H9 (cell line): ENCODE measurements around the gene DISC1. TPM values are rescaled to one million over a fixed set of nuclear protein-coding genes. Genes with fewer than 3 reads are reported as not detected.

Source experiments
- DNase-seq: peaks from one replicate; pipeline ENCODE4 v3.0.0-alpha.2; 2017
- H2AFZ ChIP-seq: one replicate; pipeline ENCODE4 v1.6.1; 2013; ENCODE audit warnings: mild to moderate bottlenecking, low read length, control low read depth, moderate library complexity
- H2AK5ac ChIP-seq: 2 replicates; pipeline ENCODE4 v1.6.1; 2013; ENCODE audit warnings: low read length, control low read depth, mixed read lengths; ENCODE audit not compliant: insufficient read length
- H2BK120ac ChIP-seq: one replicate; pipeline ENCODE4 v1.6.1; 2013; ENCODE audit warnings: low read depth, mild to moderate bottlenecking, low read length, control low read depth, inconsistent platforms; ENCODE audit not compliant: poor library complexity, severe bottlenecking
- H2BK12ac ChIP-seq: 2 replicates; pipeline ENCODE4 v1.6.1; 2013; ENCODE audit warnings: low read length, control low read depth, mixed read lengths, low read depth; ENCODE audit not compliant: insufficient read length
- H2BK15ac ChIP-seq: 2 replicates; pipeline ENCODE4 v1.6.1; 2013; ENCODE audit warnings: low read depth, low read length, control low read depth
- H2BK20ac ChIP-seq: one replicate; pipeline ENCODE4 v1.6.1; 2013; ENCODE audit warnings: low read depth, mild to moderate bottlenecking, low read length, control low read depth, inconsistent platforms; ENCODE audit not compliant: poor library complexity, severe bottlenecking
- H2BK5ac ChIP-seq: 2 replicates; pipeline ENCODE4 v1.6.1; 2013; ENCODE audit warnings: low read length, control low read depth, mixed read lengths; ENCODE audit not compliant: insufficient read length
- H3K14ac ChIP-seq: 2 replicates; pipeline ENCODE4 v1.6.1; 2013; ENCODE audit warnings: low read length, control low read depth; ENCODE audit not compliant: insufficient read depth
- H3K18ac ChIP-seq: 2 replicates; pipeline ENCODE4 v1.6.1; 2013; ENCODE audit warnings: low read depth, mild to moderate bottlenecking, mixed read lengths, low read length, control low read depth; ENCODE audit not compliant: insufficient read length
- H3K23ac ChIP-seq: 2 replicates; pipeline ENCODE4 v1.6.1; 2013; ENCODE audit warnings: low read length, control low read depth, mixed read lengths, low read depth; ENCODE audit not compliant: insufficient read length
- H3K23me2 ChIP-seq: 2 replicates; pipeline ENCODE4 v1.6.1; 2013; ENCODE audit warnings: low read depth, mild to moderate bottlenecking, mixed read lengths, low read length, control low read depth; ENCODE audit not compliant: insufficient read length, poor library complexity, severe bottlenecking
- H3K27ac ChIP-seq: 2 replicates; pipeline ENCODE4 v1.5.1; 2013; ENCODE audit warnings: low read length, control low read depth, mixed read lengths, low read depth; ENCODE audit not compliant: insufficient read length
- H3K27me3 ChIP-seq: 2 replicates; pipeline ENCODE4 v1.6.1; 2013; ENCODE audit warnings: low read length, control low read depth, inconsistent platforms; ENCODE audit not compliant: insufficient read depth
- H3K4ac ChIP-seq: 2 replicates; pipeline ENCODE4 v1.6.1; 2013; ENCODE audit warnings: low read depth, mild to moderate bottlenecking, control low read depth, inconsistent platforms, low read length, moderate library complexity
- H3K4me1 ChIP-seq: 2 replicates; pipeline ENCODE4 v1.6.1; 2013; ENCODE audit warnings: low read length, control low read depth, inconsistent platforms; ENCODE audit not compliant: insufficient read depth
- H3K4me2 ChIP-seq: 2 replicates; pipeline ENCODE4 v1.6.1; 2013; ENCODE audit warnings: low read length, control low read depth, mixed read lengths; ENCODE audit not compliant: insufficient read length, insufficient read depth
- H3K56ac ChIP-seq: 2 replicates; pipeline ENCODE4 v1.6.1; 2013; ENCODE audit warnings: low read depth, mild to moderate bottlenecking, mixed read lengths, low read length, control low read depth; ENCODE audit not compliant: insufficient read length
- H3K79me1 ChIP-seq: 2 replicates; pipeline ENCODE4 v1.6.1; 2013; ENCODE audit warnings: low read depth, mild to moderate bottlenecking, moderate library complexity, low read length, control low read depth, inconsistent platforms; ENCODE audit not compliant: insufficient read depth, poor library complexity, severe bottlenecking
- H3K79me2 ChIP-seq: 2 replicates; pipeline ENCODE4 v1.6.1; 2013; ENCODE audit warnings: low read length, control low read depth, inconsistent platforms; ENCODE audit not compliant: insufficient read depth
- H3K9ac ChIP-seq: 2 replicates; pipeline ENCODE4 v1.6.1; 2013; ENCODE audit warnings: low read length, control low read depth, mixed read lengths; ENCODE audit not compliant: insufficient read length; ENCODE audit errors: extremely low read depth
- H3K9me3 ChIP-seq: one replicate; pipeline ENCODE4 v1.6.1; 2013; ENCODE audit warnings: low read depth, low read length, inconsistent platforms; ENCODE audit not compliant: control insufficient read depth
- H3T11ph ChIP-seq: one replicate; pipeline ENCODE4 v1.6.1; 2013; ENCODE audit warnings: mild to moderate bottlenecking, low read length, control low read depth, inconsistent platforms
- H4K20me1 ChIP-seq: one replicate; pipeline ENCODE4 v1.6.1; 2013; ENCODE audit not compliant: control insufficient read depth, insufficient read length, insufficient read depth
- H4K5ac ChIP-seq: 2 replicates; pipeline ENCODE4 v1.6.1; 2013; ENCODE audit warnings: low read depth, mild to moderate bottlenecking, mixed read lengths, low read length, control low read depth; ENCODE audit not compliant: insufficient read length
- H4K8ac ChIP-seq: replicated peaks from 2 replicates; pipeline ENCODE4 v1.6.1; 2013; ENCODE audit warnings: low read length, control low read depth, mixed read lengths, low read depth; ENCODE audit not compliant: insufficient read length
- H4K91ac ChIP-seq: 2 replicates; pipeline ENCODE4 v1.6.1; 2013; ENCODE audit warnings: low read depth, mild to moderate bottlenecking, moderate library complexity, mixed read lengths, low read length, control low read depth; ENCODE audit not compliant: insufficient read length
- H3K27ac Mint-ChIP-seq, 3 experiments: 2 replicates in 2 of 3; 3 replicates in 1 of 3; pipeline ENCODE4 v1.8.0; 2020 to 2021; ENCODE audit warnings: mixed read lengths in 3 of 3, mild to moderate bottlenecking in 1 of 3, moderate library complexity in 1 of 3
- H3K27me3 Mint-ChIP-seq: 2 replicates; pipeline ENCODE4 v1.8.0; 2021; ENCODE audit warnings: low read depth, mild to moderate bottlenecking, moderate library complexity, mixed read lengths
- H3K36me3 Mint-ChIP-seq, 3 experiments: 2 replicates in 2 of 3; 3 replicates in 1 of 3; pipeline ENCODE4 v1.8.0; 2020 to 2021; ENCODE audit warnings: low read depth in 3 of 3, mixed read lengths in 3 of 3; ENCODE audit not compliant: insufficient read depth in 1 of 3
- H3K4me1 Mint-ChIP-seq, 2 experiments: 2 replicates each; pipeline ENCODE4 v1.8.0; 2020; ENCODE audit warnings: mixed read lengths in 2 of 2
- H3K4me3 Mint-ChIP-seq, 2 experiments: 2 replicates in 1 of 2; 3 replicates in 1 of 2; pipeline ENCODE4 v1.8.0; 2020 to 2021; ENCODE audit warnings: mild to moderate bottlenecking in 2 of 2, mixed read lengths in 2 of 2, moderate library complexity in 1 of 2
- H3K9me3 Mint-ChIP-seq, 2 experiments: 2 replicates in 1 of 2; 3 replicates in 1 of 2; pipeline ENCODE4 v1.8.0; 2020; ENCODE audit warnings: mild to moderate bottlenecking in 2 of 2, mixed read lengths in 2 of 2, moderate library complexity in 1 of 2
- CTCF ChIP-seq: fragments of 200-600 bp; sonication (generic); conservative IDR thresholded peaks from 3 replicates; pipeline ENCODE4 v1.8.0; 2021; ENCODE audit warnings: antibody characterized with exemption, mild to moderate bottlenecking
- WGBS: extraction: QIAGEN DNeasy Blood & Tissue Kit; methylation state at CpG from one replicate; pipeline ENCODE4 v1.1.7; 2013; ENCODE audit warnings: missing lambda C conversion rate, low lambda C conversion rate, mixed read lengths; ENCODE audit not compliant: insufficient read length; ENCODE audit errors: extremely low coverage; 5-methylcytosine and 5-hydroxymethylcytosine counted together
- total RNA-seq: library from RNA; stranded (reverse); gene quantifications from 2 replicates; pipeline ENCODE4 v1.2.1, GENCODE V29; 2021

Gene DISC1
- total RNA-seq, 1 experiment from 2014 or later = 2.5 TPM

GRCh38 chr1:231801042-231801585 lies 174.5 kb downstream of the DISC1 start:
- Histone ChIP-seq H4K5ac (no peak overlapping the region), H2BK120ac (no peak overlapping the region), H4K91ac (no peak overlapping the region), H3K79me1 (no peaks in the 10 kb centered on the region), H3K56ac (no peak overlapping the region), H3K4ac (no peak overlapping the region), H3K9ac (no peak overlapping the region), H3K23me2 (no peaks in the 10 kb centered on the region), H2BK12ac (no peak overlapping the region), H3K14ac (no peak overlapping the region), H2BK20ac (no peak overlapping the region), H4K20me1 (no peaks in the 10 kb centered on the region), H2AK5ac (no peak overlapping the region), H3K9me3 (no peaks in the 10 kb centered on the region), H3K23ac (no peak overlapping the region), H2BK5ac (no peak overlapping the region), H3K4me2 (no peak overlapping the region), H3K79me2 (no peaks in the 10 kb centered on the region; the same call in 1 of the 2 replicates), H2BK15ac (no peak overlapping the region), H3K27ac (no peak overlapping the region), H4K8ac (no peak overlapping the region), H3K4me1 (no peaks in the 10 kb centered on the region), H2AFZ (no peak overlapping the region), H3K18ac (no peak overlapping the region), H3K27me3 (no peaks in the 10 kb centered on the region), H3T11ph (no peak overlapping the region)
- H3K27me3 Mint-ChIP-seq = peaks cover 2% of the 10 kb centered on the region; the same call in 1 of the 2 replicates
- no peak overlapping the region for H3K4me3 Mint-ChIP-seq
- peaks cover 8 to 12% of the 10 kb centered on the region in 2 experiments for H3K9me3 Mint-ChIP-seq
- H3K36me3 Mint-ChIP-seq = peaks cover 4 to 5% (median 5%) of the 10 kb centered on the region in 3 experiments; a peak in 6 of 7 replicates
- no CpG with 5 or more reads among the region's 6 CpGs for WGBS
- no peak for DNase-seq
- no peaks in the 10 kb centered on the region for H3K4me1 Mint-ChIP-seq
- H3K27ac Mint-ChIP-seq = no peak overlapping the region
- TF ChIP-seq CTCF = no peak
